DOHH2 (cell line): ENCODE results near the gene BRINP3.

Experiments
- H3F3A ChIP-seq: fragments of 200-600 bp; sonication (generic), shearing (Covaris generic); 2 replicates; pipeline ENCODE4 v1.6.0; 2016; ENCODE audit warnings: antibody characterized with exemption, mild to moderate bottlenecking; ENCODE audit not compliant: control insufficient read depth, insufficient read depth
- H3K27ac ChIP-seq: fragments of 200-600 bp; sonication (generic); 2 replicates; pipeline ENCODE4 v1.5.1; 2014; ENCODE audit warnings: low read depth, mild to moderate bottlenecking, low read length, moderate library complexity
- H3K27me3 ChIP-seq: fragments of 200-600 bp; sonication (generic); 2 replicates; pipeline ENCODE4 v1.6.1; 2014; ENCODE audit warnings: mild to moderate bottlenecking, low read length, mixed read lengths; ENCODE audit not compliant: control insufficient read depth
- H3K36me3 ChIP-seq: fragments of 200-600 bp; sonication (generic); 2 replicates; pipeline ENCODE4 v1.6.1; 2014; ENCODE audit warnings: mild to moderate bottlenecking, low read length, moderate library complexity, mixed read lengths; ENCODE audit not compliant: control insufficient read depth
- H3K4me1 ChIP-seq: fragments of 200-600 bp; sonication (generic); 2 replicates; pipeline ENCODE4 v1.6.1; 2014; ENCODE audit warnings: mild to moderate bottlenecking, low read length, mixed read lengths; ENCODE audit not compliant: control insufficient read depth
- H3K4me2 ChIP-seq: fragments of 200-600 bp; sonication (generic); 2 replicates; pipeline ENCODE4 v1.6.0; 2014; ENCODE audit warnings: mild to moderate bottlenecking, low read length, moderate library complexity
- H3K4me3 ChIP-seq: fragments of 200-600 bp; sonication (generic); 2 replicates; pipeline ENCODE4 v1.5.1; 2014; ENCODE audit warnings: mild to moderate bottlenecking, low read length, mixed read lengths
- H3K79me2 ChIP-seq: fragments of 200-600 bp; sonication (generic); 2 replicates; pipeline ENCODE4 v1.6.1; 2014; ENCODE audit warnings: mild to moderate bottlenecking, low read length, mixed read lengths; ENCODE audit not compliant: control insufficient read depth
- H3K9me2 ChIP-seq: fragments of 200-600 bp; sonication (generic); replicated peaks from 2 replicates; pipeline ENCODE4 v1.6.1; 2014; ENCODE audit warnings: mild to moderate bottlenecking, low read length, mixed read lengths; ENCODE audit not compliant: control insufficient read depth
- H3K9me3 ChIP-seq: fragments of 200-600 bp; sonication (generic); 2 replicates; pipeline ENCODE4 v1.6.1; 2014; ENCODE audit warnings: antibody characterized with exemption, low read length, mixed read lengths; ENCODE audit not compliant: control insufficient read depth, insufficient read depth
- H4K20me1 ChIP-seq: fragments of 200-600 bp; sonication (generic); 2 replicates; pipeline ENCODE4 v1.6.0; 2014; ENCODE audit warnings: low read depth, mild to moderate bottlenecking, antibody characterized with exemption, low read length, moderate library complexity; ENCODE audit not compliant: control insufficient read depth, insufficient read depth
- EZH2phosphoT487 ChIP-seq: fragments of 200-600 bp; sonication (generic); IDR thresholded peaks from 2 replicates; pipeline ENCODE4 v1.6.1; 2017; ENCODE audit warnings: borderline replicate concordance, mild to moderate bottlenecking, antibody characterized with exemption, low read length, moderate library complexity, mixed read lengths
- TF ChIP-seq, protein P1 (sequence below): fragments of 200-600 bp; sonication (generic); IDR thresholded peaks from one replicate; pipeline ENCODE4 v1.5.1; 2014; ENCODE audit warnings: antibody characterized with exemption, mild to moderate bottlenecking, low read depth, low read length; ENCODE audit not compliant: poor library complexity, severe bottlenecking

BRINP3 gene

DNA sequence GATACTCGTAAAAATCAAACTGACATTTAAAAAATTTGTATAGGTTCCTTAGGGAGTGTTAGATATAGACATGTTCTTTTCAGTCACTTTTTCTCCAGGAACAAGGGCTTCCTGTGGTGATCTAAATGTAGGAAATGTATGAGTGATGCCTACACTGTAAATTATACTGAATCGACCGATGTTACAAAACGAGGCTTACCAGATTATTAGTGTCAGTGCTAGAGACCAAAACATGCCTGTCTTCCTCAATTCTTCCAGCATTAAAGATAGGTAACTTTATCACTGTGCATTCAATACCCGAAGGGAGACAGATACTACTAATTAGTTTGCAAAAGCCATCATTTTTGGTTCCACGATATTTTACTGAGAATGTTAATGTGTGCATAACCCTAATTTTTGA is 86.1 kb downstream of the BRINP3 start:
- no peaks in the 10 kb centered on the region for H3K9me3 ChIP-seq
- no peaks in the 10 kb centered on the region for H3K9me2 ChIP-seq
- no peak overlapping the region for H3K4me3 ChIP-seq
- H3K4me2 ChIP-seq, result no peak overlapping the region
- no peaks in the 10 kb centered on the region for H3K4me1 ChIP-seq
- H3K27ac ChIP-seq, result no peak overlapping the region
- no peaks in the 10 kb centered on the region for H3K36me3 ChIP-seq
- H3K27me3 ChIP-seq, result no peaks in the 10 kb centered on the region
- H3K79me2 ChIP-seq, result no peaks in the 10 kb centered on the region
- TF ChIP-seq, protein P1, sequence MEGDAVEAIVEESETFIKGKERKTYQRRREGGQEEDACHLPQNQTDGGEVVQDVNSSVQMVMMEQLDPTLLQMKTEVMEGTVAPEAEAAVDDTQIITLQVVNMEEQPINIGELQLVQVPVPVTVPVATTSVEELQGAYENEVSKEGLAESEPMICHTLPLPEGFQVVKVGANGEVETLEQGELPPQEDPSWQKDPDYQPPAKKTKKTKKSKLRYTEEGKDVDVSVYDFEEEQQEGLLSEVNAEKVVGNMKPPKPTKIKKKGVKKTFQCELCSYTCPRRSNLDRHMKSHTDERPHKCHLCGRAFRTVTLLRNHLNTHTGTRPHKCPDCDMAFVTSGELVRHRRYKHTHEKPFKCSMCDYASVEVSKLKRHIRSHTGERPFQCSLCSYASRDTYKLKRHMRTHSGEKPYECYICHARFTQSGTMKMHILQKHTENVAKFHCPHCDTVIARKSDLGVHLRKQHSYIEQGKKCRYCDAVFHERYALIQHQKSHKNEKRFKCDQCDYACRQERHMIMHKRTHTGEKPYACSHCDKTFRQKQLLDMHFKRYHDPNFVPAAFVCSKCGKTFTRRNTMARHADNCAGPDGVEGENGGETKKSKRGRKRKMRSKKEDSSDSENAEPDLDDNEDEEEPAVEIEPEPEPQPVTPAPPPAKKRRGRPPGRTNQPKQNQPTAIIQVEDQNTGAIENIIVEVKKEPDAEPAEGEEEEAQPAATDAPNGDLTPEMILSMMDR, result no peak
- TF ChIP-seq EZH2phosphoT487, result no peak
- H4K20me1 ChIP-seq, result no peaks in the 10 kb centered on the region
- H3F3A ChIP-seq, result no peaks in the 10 kb centered on the region

DNA sequence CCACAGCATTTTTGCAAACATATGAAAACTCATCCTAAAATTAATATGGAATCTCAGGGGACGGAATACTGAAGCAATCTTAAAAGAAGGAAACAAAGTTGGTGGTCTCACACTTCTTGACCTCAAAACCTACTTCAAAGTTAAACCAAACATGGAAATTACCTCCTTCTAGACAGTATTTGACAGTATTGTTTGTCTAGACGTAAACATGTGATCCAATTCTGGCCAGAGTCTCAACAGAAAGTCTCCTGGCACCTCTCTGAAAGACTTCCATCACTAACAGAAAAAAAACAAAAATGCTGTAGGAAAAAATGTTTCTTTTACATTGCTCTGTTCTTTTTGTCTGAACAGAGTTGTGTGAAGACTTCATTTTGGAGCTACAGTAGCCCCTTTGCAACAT is 99.7 kb downstream of the BRINP3 start:
- peak overlapping the region; percentile 69 for H3K4me2 ChIP-seq
- TF ChIP-seq, protein P1, result no peak
- no peak for TF ChIP-seq EZH2phosphoT487
- H3K27me3 ChIP-seq, result no peaks in the 10 kb centered on the region
- H3K79me2 ChIP-seq, result no peaks in the 10 kb centered on the region
- H3K4me1 ChIP-seq, result peaks cover 22% of the 10 kb centered on the region
- no peak overlapping the region for H3K27ac ChIP-seq
- H4K20me1 ChIP-seq, result no peaks in the 10 kb centered on the region
- no peaks in the 10 kb centered on the region for H3K9me3 ChIP-seq
- H3F3A ChIP-seq, result no peaks in the 10 kb centered on the region
- H3K4me3 ChIP-seq, result no peak overlapping the region
- H3K36me3 ChIP-seq, result no peaks in the 10 kb centered on the region
- no peaks in the 10 kb centered on the region for H3K9me2 ChIP-seq

DNA sequence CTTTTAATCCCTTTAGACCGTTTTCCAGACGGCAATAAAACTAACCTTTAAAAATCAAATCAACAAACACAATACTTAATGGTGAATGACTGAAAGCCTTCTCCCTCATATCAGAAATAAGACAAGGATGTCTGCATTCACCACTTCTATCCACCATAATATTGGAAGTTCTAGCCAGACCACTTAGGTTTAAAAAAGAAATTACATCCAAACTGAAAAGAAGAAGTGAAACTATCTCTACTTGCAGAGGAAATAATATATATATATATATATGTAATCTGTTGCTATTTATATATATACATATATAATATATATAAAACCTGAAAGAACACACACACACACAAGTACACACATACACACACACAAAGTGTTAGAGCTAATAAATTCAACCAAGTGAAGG is 100.4 kb downstream of the BRINP3 start:
- Histone ChIP-seq H3F3A (no peaks in the 10 kb centered on the region), H3K9me2 (no peaks in the 10 kb centered on the region), H3K36me3 (no peaks in the 10 kb centered on the region), H3K4me1 (peaks cover 22% of the 10 kb centered on the region), H3K79me2 (no peaks in the 10 kb centered on the region), H3K27ac (no peak overlapping the region), H3K4me3 (peak overlapping the region; percentile 48; the same call in 1 of the 2 replicates), H3K4me2 (peak overlapping the region; percentile 69), H3K9me3 (no peaks in the 10 kb centered on the region), H4K20me1 (no peaks in the 10 kb centered on the region), H3K27me3 (no peaks in the 10 kb centered on the region)
- no peak for TF ChIP-seq EZH2phosphoT487
- TF ChIP-seq, protein P1, result no peak

DNA sequence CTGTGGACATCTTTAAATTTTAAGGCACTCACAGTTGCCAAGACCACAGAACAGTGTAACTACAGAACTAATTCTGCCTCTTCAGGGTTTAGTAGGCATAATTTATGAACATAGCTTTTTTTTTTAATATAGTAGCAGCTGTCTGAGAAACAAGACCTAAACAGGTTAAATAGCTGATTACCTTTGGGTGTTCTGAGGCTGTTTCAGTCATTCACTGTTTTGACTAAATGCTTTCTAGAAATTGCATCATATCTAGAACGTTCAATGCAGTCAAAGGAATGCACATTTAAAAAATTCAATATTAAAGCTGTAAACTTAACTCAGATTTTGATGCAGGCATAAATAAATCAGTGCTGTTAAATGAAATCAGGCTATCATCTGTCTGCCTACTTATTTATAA is 101.6 kb downstream of the BRINP3 start:
- no peaks in the 10 kb centered on the region for H3K9me3 ChIP-seq
- H3K36me3 ChIP-seq, result no peaks in the 10 kb centered on the region
- H3F3A ChIP-seq, result no peaks in the 10 kb centered on the region
- peaks cover 22% of the 10 kb centered on the region for H3K4me1 ChIP-seq
- no peaks in the 10 kb centered on the region for H4K20me1 ChIP-seq
- no peak overlapping the region for H3K27ac ChIP-seq
- no peak overlapping the region for H3K4me3 ChIP-seq
- TF ChIP-seq EZH2phosphoT487, result no peak
- TF ChIP-seq, protein P1, result no peak
- H3K4me2 ChIP-seq, result no peak overlapping the region
- no peaks in the 10 kb centered on the region for H3K79me2 ChIP-seq
- H3K9me2 ChIP-seq, result no peaks in the 10 kb centered on the region
- H3K27me3 ChIP-seq, result no peaks in the 10 kb centered on the region
